ENCODE results near the gene ADORA2A.

The ADORA2A gene

GRCh38 chr22:24404561-24405275, 22.7 kb upstream of the ADORA2A start:
- intact Hi-C loops (cut with DNase I; ENCODE audit: low total_unique reads) = no loop called here
- Histone ChIP-seq H3K27ac (peak overlapping the region; percentile 75), H3K4me1 (peaks cover 0 to 72% (median 51%) of the 10 kb centered on the region in 4 donors), H3K27me3 (no peaks in the 10 kb centered on the region), H3K9me3 (no peaks in the 10 kb centered on the region), H3K36me3 (peaks cover 0 to 16% (median 0%) of the 10 kb centered on the region in 3 donors), H3K4me3 (no peak overlapping the region)
- TF ChIP-seq CTCF (IDR thresholded peaks at IDR 0.05) = no peak
- DNase-seq = peak in 1 of 2 donors; percentile 50

- Histone ChIP-seq H3K36me3 (peaks cover 0 to 17% (median 0%) of the 10 kb centered on the region in 3 donors), H3K9me3 (no peaks in the 10 kb centered on the region), H3K4me3 (no peak overlapping the region), H3K27me3 (no peaks in the 10 kb centered on the region), H3K4me1 (peaks cover 0 to 67% (median 50%) of the 10 kb centered on the region in 4 donors), H3K27ac (no peak overlapping the region)
- no peak for DNase-seq
- intact Hi-C loops (cut with DNase I; ENCODE audit: low total_unique reads) = no loop called here
- no peak for TF ChIP-seq CTCF (IDR thresholded peaks at IDR 0.05)
Observed at GRCh38 chr22:24405631-24406321, 21.6 kb upstream of the ADORA2A start.

GRCh38 chr22:24406322-24407277, 20.8 kb upstream of the ADORA2A start:
- no peak for TF ChIP-seq CTCF (IDR thresholded peaks at IDR 0.05)
- Histone ChIP-seq H3K9me3 (no peaks in the 10 kb centered on the region), H3K27me3 (no peaks in the 10 kb centered on the region), H3K27ac (no peak overlapping the region), H3K4me1 (peaks cover 0 to 59% (median 43%) of the 10 kb centered on the region in 4 donors), H3K36me3 (peaks cover 0 to 25% (median 2%) of the 10 kb centered on the region in 3 donors), H3K4me3 (no peak overlapping the region)
- intact Hi-C loops (cut with DNase I; ENCODE audit: low total_unique reads) = no loop called here
- peak in 1 of 2 donors; percentile 59 for DNase-seq

GRCh38 chr22:24407278-24407665, 20.1 kb upstream of the ADORA2A start:
- H3K4me1 ChIP-seq = peaks cover 0 to 52% (median 37%) of the 10 kb centered on the region in 4 donors
- no peak overlapping the region for H3K27ac ChIP-seq
- H3K4me3 ChIP-seq = no peak overlapping the region
- intact Hi-C loops (cut with DNase I; ENCODE audit: low total_unique reads) = no loop called here
- no peaks in the 10 kb centered on the region for H3K9me3 ChIP-seq
- no peaks in the 10 kb centered on the region for H3K27me3 ChIP-seq
- peak in 1 of 2 donors; percentile 62 for DNase-seq
- peaks cover 0 to 32% (median 8%) of the 10 kb centered on the region in 3 donors for H3K36me3 ChIP-seq
- TF ChIP-seq CTCF (IDR thresholded peaks at IDR 0.05) = no peak

GRCh38 chr22:24407884-24408283, 19.5 kb upstream of the ADORA2A start:
- TF ChIP-seq CTCF (IDR thresholded peaks at IDR 0.05) = no peak
- DNase-seq = no peak
- H3K36me3 ChIP-seq = peaks cover 0 to 38% (median 14%) of the 10 kb centered on the region in 3 donors
- H3K27me3 ChIP-seq = no peaks in the 10 kb centered on the region
- peaks cover 0 to 46% (median 32%) of the 10 kb centered on the region in 4 donors for H3K4me1 ChIP-seq
- no peak overlapping the region for H3K27ac ChIP-seq
- no peaks in the 10 kb centered on the region for H3K9me3 ChIP-seq
- intact Hi-C loops (cut with DNase I; ENCODE audit: low total_unique reads) = no loop called here
- H3K4me3 ChIP-seq = no peak overlapping the region

Data from tibial artery (tissue), 4 donors.